A673 (cell line): Measurements from ENCODE around the gene CUX1.

Experiments used
- CTCF ChIP-seq: fragments of 300-800, 200-600 bp; sonication (generic); conservative IDR thresholded peaks from 2 replicates; pipeline ENCODE4 v1.5.1; 2017; ENCODE audit warnings: low read depth, mild to moderate bottlenecking, antibody characterized with exemption, low read length, moderate library complexity, mixed read lengths
- EZH2 ChIP-seq: fragments of 200-600 bp; sonication (generic); IDR thresholded peaks from 2 replicates; pipeline ENCODE4 v1.6.1; 2017; ENCODE audit warnings: borderline replicate concordance, low read depth, mild to moderate bottlenecking, mixed read lengths, antibody characterized with exemption, low read length; ENCODE audit not compliant: poor library complexity, severe bottlenecking

- TF ChIP-seq EZH2 (no peak), CTCF (no peak)
Measured at GRCh38 chr7:102285540-102286236, 468.3 kb downstream of the CUX1 start.
